Measurements from ENCODE around the gene SORBS2. TPM values are rescaled to one million over a fixed set of nuclear protein-coding genes. Genes with fewer than 3 reads are reported as not detected.
"Not testable (repeated sequence)": the region's sequence is repeated elsewhere in the genome, so short reads cannot be mapped to it uniquely, and the experiment has no call there.

SORBS2 gene
- total RNA-seq, 4 donors from 2014 or later: 290 to 437 (median 377) TPM

GRCh38 chr4:185718578-185719499, 93.2 kb downstream of the SORBS2 start:
- Histone ChIP-seq H3K27ac (peak overlapping the region; percentile 69 to 80 (median 70)), H3K4me1 (peaks cover 47 to 63% of the 10 kb centered on the region in 2 donors), H3K36me3 (no peaks in the 10 kb centered on the region), H3K27me3 (no peaks in the 10 kb centered on the region), H3K9me3 (no peaks in the 10 kb centered on the region), H3K4me3 (replicated peaks in 1 of 3) (no peak overlapping the region)
- no peak for TF ChIP-seq POLR2A (IDR thresholded peaks at IDR 0.05)
- no peak for TF ChIP-seq CTCF (IDR thresholded peaks at IDR 0.05)
- intact Hi-C loops (cut with DNase I): no loop called here
- DNase-seq: no peak
- 36 to 42% methylated on average over 8 of the region's 8 CpGs for WGBS, 2 donors

- no peak for DNase-seq
- H3K4me1 ChIP-seq: peaks cover 36 to 59% of the 10 kb centered on the region in 2 donors
- intact Hi-C loops (cut with DNase I): no loop called here
- H3K9me3 ChIP-seq: no peaks in the 10 kb centered on the region
- H3K36me3 ChIP-seq: no peaks in the 10 kb centered on the region
- H3K4me3 ChIP-seq (replicated peaks in 1 of 3): no peak overlapping the region
- WGBS, 2 donors: 89 to 92% methylated on average over 9 of the region's 9 CpGs
- H3K27ac ChIP-seq: peak overlapping the region in 2 of 3 donors; percentile 69 to 80
- TF ChIP-seq CTCF (IDR thresholded peaks at IDR 0.05) (no peak), POLR2A (IDR thresholded peaks at IDR 0.05) (no peak)
- H3K27me3 ChIP-seq: no peaks in the 10 kb centered on the region
Measured at GRCh38 chr4:185717377-185717741, 94.6 kb downstream of the SORBS2 start.

GRCh38 chr4:185716577-185717376, 95.2 kb downstream of the SORBS2 start:
- WGBS, 2 donors: 36 to 42% methylated on average over 15 of the region's 15 CpGs
- H3K27me3 ChIP-seq: no peaks in the 10 kb centered on the region
- TF ChIP-seq POLR2A (IDR thresholded peaks at IDR 0.05): no peak
- TF ChIP-seq CTCF (IDR thresholded peaks at IDR 0.05): no peak
- DNase-seq: peak; percentile 79 to 83
- H3K27ac ChIP-seq: peak overlapping the region; percentile 69 to 80 (median 69)
- peaks cover 30 to 54% of the 10 kb centered on the region in 2 donors for H3K4me1 ChIP-seq
- H3K4me3 ChIP-seq (replicated peaks in 1 of 3): no peak overlapping the region
- intact Hi-C loops (cut with DNase I): no loop called here
- no peaks in the 10 kb centered on the region for H3K9me3 ChIP-seq
- no peaks in the 10 kb centered on the region for H3K36me3 ChIP-seq

- H3K27ac ChIP-seq: peak overlapping the region; percentile 69 to 80 (median 69)
Measured at GRCh38 chr4:185716141-185716551, 95.8 kb downstream of the SORBS2 start.

GRCh38 chr4:185714524-185714923, 97.5 kb downstream of the SORBS2 start:
- H3K27me3 ChIP-seq; H3K27ac ChIP-seq; H3K36me3 ChIP-seq; intact Hi-C loops (cut with DNase I); H3K4me3 ChIP-seq (replicated peaks in 1 of 3); H3K9me3 ChIP-seq; DNase-seq: not testable (repeated sequence)
- WGBS, 2 donors: 93 to 96% methylated on average over 5 of the region's 5 CpGs
- H3K4me1 ChIP-seq: peaks cover 37 to 60% of the 10 kb centered on the region in 2 donors

More at GRCh38 chr4:185716141-185716551, 95.8 kb downstream of the SORBS2 start:
- H3K9me3 ChIP-seq: no peaks in the 10 kb centered on the region
- no peak for TF ChIP-seq CTCF (IDR thresholded peaks at IDR 0.05)
- TF ChIP-seq POLR2A (IDR thresholded peaks at IDR 0.05): no peak
- no peaks in the 10 kb centered on the region for H3K27me3 ChIP-seq
- no peak overlapping the region for H3K4me3 ChIP-seq (replicated peaks in 1 of 3)
- peaks cover 23 to 48% of the 10 kb centered on the region in 2 donors for H3K4me1 ChIP-seq
- no peaks in the 10 kb centered on the region for H3K36me3 ChIP-seq
- intact Hi-C loops (cut with DNase I): no loop called here
- DNase-seq: peak; percentile 91 to 93
- 17 to 46% methylated on average over 9 of the region's 9 CpGs for WGBS, 2 donors

Measured in thyroid gland (tissue), 4 donors.